Astrocyte (in vitro differentiated cells and primary cell): ENCODE results near the gene CCT8L2. TPM values are rescaled to one million over a fixed set of nuclear protein-coding genes. Genes with fewer than 3 reads are reported as not detected.
"Not testable (repeated sequence)": the region's sequence is repeated elsewhere in the genome, so short reads cannot be mapped to it uniquely, and the experiment has no call there.

Experiments
- DNase-seq: peaks from one replicate; pipeline ENCODE4 v3.0.0-alpha.2; 2010; ENCODE audit warnings: low read depth
- FAIRE-seq: peaks from 2 replicates; lab custom pipeline; 2011; peaks lifted over from hg19 to GRCh38; lab: Jason Lieb, UNC
- H2AFZ ChIP-seq: 2 replicates; pipeline ENCODE4 v1.6.0; 2012; ENCODE audit warnings: low read depth, low read length, inconsistent platforms
- H3K27ac ChIP-seq: 2 replicates; pipeline ENCODE4 v1.5.1; 2011; ENCODE audit warnings: low read depth, low read length, inconsistent platforms
- H3K27me3 ChIP-seq: 2 replicates; pipeline ENCODE4 v1.6.0; 2011; ENCODE audit warnings: low read length, inconsistent platforms; ENCODE audit not compliant: insufficient read depth
- H3K36me3 ChIP-seq: 2 replicates; pipeline ENCODE4 v1.5.1; 2011; ENCODE audit warnings: low read length, inconsistent platforms; ENCODE audit not compliant: insufficient read depth
- H3K4me1 ChIP-seq: 2 replicates; pipeline ENCODE4 v1.5.1; 2011; ENCODE audit warnings: low read length, inconsistent platforms; ENCODE audit not compliant: insufficient read depth
- H3K4me2 ChIP-seq: 2 replicates; pipeline ENCODE4 v1.6.0; 2012; ENCODE audit warnings: low read length, inconsistent platforms
- H3K4me3 ChIP-seq: 2 replicates; pipeline ENCODE4 v1.5.1; 2011; ENCODE audit warnings: low read depth, mild to moderate bottlenecking, low read length, inconsistent platforms; ENCODE audit not compliant: insufficient read depth
- H3K79me2 ChIP-seq: 2 replicates; pipeline ENCODE4 v1.6.0; 2012; ENCODE audit warnings: mild to moderate bottlenecking, low read length, inconsistent platforms; ENCODE audit not compliant: insufficient read depth
- H3K9ac ChIP-seq: 2 replicates; pipeline ENCODE4 v1.6.0; 2012; ENCODE audit warnings: mild to moderate bottlenecking, low read length, inconsistent platforms
- H3K9me3 ChIP-seq: 2 replicates; pipeline ENCODE4 v1.5.1; 2012; ENCODE audit warnings: low read depth, mild to moderate bottlenecking, low read length, inconsistent platforms; ENCODE audit not compliant: insufficient read depth
- H4K20me1 ChIP-seq: 2 replicates; pipeline ENCODE4 v1.6.0; 2012; ENCODE audit warnings: low read length, inconsistent platforms; ENCODE audit not compliant: insufficient read depth
- H3K27ac Mint-ChIP-seq: one replicate; pipeline ENCODE4 v1.8.0; 2021; ENCODE audit warnings: mild to moderate bottlenecking, mixed read lengths; ENCODE audit not compliant: unreplicated experiment
- H3K27me3 Mint-ChIP-seq: one replicate; pipeline ENCODE4 v1.8.0; 2021; ENCODE audit warnings: low read depth, mixed read lengths; ENCODE audit not compliant: unreplicated experiment
- H3K36me3 Mint-ChIP-seq: one replicate; pipeline ENCODE4 v1.8.0; 2021; ENCODE audit warnings: low read depth, mixed read lengths; ENCODE audit not compliant: unreplicated experiment
- H3K4me1 Mint-ChIP-seq: one replicate; pipeline ENCODE4 v1.8.0; 2021; ENCODE audit warnings: low read depth, mixed read lengths; ENCODE audit not compliant: unreplicated experiment
- H3K4me3 Mint-ChIP-seq: one replicate; pipeline ENCODE4 v1.8.0; 2021; ENCODE audit warnings: mild to moderate bottlenecking, moderate library complexity, mixed read lengths; ENCODE audit not compliant: unreplicated experiment
- H3K9me3 Mint-ChIP-seq: one replicate; pipeline ENCODE4 v1.8.0; 2021; ENCODE audit warnings: mild to moderate bottlenecking, mixed read lengths; ENCODE audit not compliant: unreplicated experiment
- EZH2 ChIP-seq: IDR thresholded peaks from 2 replicates; pipeline ENCODE4 v1.6.1; 2012; ENCODE audit warnings: mild to moderate bottlenecking, low read length, inconsistent platforms; ENCODE audit not compliant: insufficient read depth
- total RNA-seq: library from RNA; stranded (reverse); gene quantifications from 2 replicates; pipeline ENCODE4 v1.2.1, GENCODE V29; 2021
- TF ChIP-seq, protein P1 (sequence below): IDR thresholded peaks from 2 replicates; pipeline ENCODE4 v1.5.1; 2011; ENCODE audit warnings: low read depth, mild to moderate bottlenecking, inconsistent platforms, low read length, moderate library complexity; ENCODE audit not compliant: insufficient read depth

Gene CCT8L2
- total RNA-seq, 1 donor from 2014 or later = not detected

DNA sequence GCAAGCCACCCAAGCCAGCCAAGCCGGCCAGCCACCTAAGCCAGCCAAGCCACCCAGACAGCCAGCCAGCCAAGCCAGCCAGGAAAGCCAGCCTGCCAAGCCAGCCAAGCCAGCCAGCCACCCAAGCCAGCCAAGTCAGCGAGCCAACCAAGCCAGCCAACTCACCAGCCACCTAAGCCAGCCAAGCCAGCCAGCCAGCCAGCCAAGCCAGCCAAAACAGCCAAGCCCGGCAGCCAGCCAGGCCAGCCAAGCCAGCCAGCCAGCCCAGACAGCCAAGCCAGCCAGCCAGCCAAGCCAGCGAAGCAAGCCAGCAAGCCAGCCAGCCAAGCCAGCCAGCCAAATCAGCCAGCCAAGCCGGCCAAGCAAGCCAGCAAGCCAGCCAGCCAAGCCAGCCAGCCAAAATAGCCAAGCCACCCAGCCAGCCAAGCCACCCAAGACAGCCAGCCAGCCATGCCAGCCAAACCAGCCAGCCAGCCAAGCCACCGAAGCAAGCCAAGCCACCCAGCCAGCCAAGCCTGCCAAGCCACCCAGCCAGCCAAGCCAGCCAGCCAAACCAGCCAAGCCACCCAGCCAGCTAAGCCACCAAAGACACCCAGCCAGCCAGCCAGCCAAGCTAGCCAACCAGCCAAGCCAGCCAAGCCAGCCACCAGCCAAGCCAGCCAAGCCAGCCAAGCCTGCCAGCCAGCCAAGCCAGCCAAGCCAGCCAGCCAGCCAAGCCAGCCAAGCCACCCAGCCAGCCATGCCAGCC lies 27.6 kb downstream of the CCT8L2 start:
- H3K36me3 ChIP-seq, H3K4me1 ChIP-seq, H3K4me1 Mint-ChIP-seq, H3K9me3 ChIP-seq, H3K27ac Mint-ChIP-seq, H4K20me1 ChIP-seq, H3K27ac ChIP-seq, H3K36me3 Mint-ChIP-seq, H3K4me3 Mint-ChIP-seq, DNase-seq, H3K27me3 ChIP-seq, H3K9me3 Mint-ChIP-seq, H3K4me2 ChIP-seq, H2AFZ ChIP-seq, FAIRE-seq, H3K9ac ChIP-seq, H3K4me3 ChIP-seq, H3K27me3 Mint-ChIP-seq, H3K79me2 ChIP-seq: not testable (repeated sequence)

DNA sequence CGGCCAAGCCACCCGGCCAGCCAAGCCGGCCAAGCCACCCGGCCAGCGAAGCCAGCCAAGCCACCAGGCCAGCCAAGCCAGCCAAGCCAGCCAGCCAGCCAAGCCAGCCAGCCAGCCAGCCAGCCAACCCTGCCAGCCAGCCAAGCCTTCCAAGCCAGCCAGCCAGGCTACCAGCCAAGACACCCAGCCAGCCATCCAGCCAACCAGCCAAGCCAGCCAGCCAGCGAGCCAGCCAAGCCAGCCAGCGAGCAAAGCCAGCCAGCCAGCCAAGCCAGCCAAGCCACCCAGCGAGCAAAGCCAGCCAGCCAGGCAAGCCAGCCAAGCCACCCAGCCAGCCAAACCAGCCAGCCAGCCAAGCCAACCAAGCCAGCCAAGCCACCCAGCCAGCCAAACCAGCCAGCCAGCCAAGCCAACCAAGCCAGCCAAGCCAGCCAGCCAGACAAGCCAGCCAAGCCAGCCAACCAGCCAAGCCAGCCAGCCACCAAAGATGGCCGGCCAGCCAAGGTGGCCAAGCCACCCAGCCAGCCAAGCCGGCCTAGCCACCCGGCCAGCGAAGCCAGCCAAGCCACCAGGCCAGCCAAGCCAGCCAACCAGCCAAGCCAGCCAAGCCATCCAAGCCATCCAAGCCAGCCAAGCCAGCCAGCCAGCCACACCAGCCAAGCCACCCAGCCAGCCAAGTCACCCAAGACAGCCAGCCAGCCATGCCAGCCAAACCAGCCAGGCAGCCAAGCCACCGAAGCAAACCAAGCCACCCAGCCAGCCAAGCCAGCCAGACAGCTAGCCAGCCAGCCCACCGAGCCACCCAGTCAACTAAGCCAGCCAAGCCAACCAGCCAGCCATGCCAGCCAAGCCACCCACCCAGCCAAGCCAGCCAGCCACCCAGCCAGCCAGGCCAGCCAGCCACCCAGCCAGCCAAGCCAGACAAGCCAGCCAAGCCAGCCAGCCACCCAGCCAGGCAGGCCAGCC lies 28.8 kb downstream of the CCT8L2 start:
- no peak overlapping the region for H2AFZ ChIP-seq
- H3K9ac ChIP-seq = no peak overlapping the region
- Mint-ChIP-seq H3K4me3 (no peak overlapping the region), H3K4me1 (no peaks in the 10 kb centered on the region), H3K27ac (no peak overlapping the region), H3K36me3 (no peaks in the 10 kb centered on the region), H3K9me3 (no peaks in the 10 kb centered on the region), H3K27me3 (no peaks in the 10 kb centered on the region)
- no peak for FAIRE-seq
- no peaks in the 10 kb centered on the region for H4K20me1 ChIP-seq
- no peaks in the 10 kb centered on the region for H3K27me3 ChIP-seq
- DNase-seq = no peak
- H3K79me2 ChIP-seq = no peaks in the 10 kb centered on the region
- H3K4me2 ChIP-seq = no peak overlapping the region
- no peaks in the 10 kb centered on the region for H3K36me3 ChIP-seq
- H3K4me1 ChIP-seq = no peaks in the 10 kb centered on the region
- no peaks in the 10 kb centered on the region for H3K9me3 ChIP-seq
- TF ChIP-seq, protein P1, sequence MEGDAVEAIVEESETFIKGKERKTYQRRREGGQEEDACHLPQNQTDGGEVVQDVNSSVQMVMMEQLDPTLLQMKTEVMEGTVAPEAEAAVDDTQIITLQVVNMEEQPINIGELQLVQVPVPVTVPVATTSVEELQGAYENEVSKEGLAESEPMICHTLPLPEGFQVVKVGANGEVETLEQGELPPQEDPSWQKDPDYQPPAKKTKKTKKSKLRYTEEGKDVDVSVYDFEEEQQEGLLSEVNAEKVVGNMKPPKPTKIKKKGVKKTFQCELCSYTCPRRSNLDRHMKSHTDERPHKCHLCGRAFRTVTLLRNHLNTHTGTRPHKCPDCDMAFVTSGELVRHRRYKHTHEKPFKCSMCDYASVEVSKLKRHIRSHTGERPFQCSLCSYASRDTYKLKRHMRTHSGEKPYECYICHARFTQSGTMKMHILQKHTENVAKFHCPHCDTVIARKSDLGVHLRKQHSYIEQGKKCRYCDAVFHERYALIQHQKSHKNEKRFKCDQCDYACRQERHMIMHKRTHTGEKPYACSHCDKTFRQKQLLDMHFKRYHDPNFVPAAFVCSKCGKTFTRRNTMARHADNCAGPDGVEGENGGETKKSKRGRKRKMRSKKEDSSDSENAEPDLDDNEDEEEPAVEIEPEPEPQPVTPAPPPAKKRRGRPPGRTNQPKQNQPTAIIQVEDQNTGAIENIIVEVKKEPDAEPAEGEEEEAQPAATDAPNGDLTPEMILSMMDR = no peak
- no peak for TF ChIP-seq EZH2
- no peak overlapping the region for H3K27ac ChIP-seq
- H3K4me3 ChIP-seq = no peak overlapping the region

DNA sequence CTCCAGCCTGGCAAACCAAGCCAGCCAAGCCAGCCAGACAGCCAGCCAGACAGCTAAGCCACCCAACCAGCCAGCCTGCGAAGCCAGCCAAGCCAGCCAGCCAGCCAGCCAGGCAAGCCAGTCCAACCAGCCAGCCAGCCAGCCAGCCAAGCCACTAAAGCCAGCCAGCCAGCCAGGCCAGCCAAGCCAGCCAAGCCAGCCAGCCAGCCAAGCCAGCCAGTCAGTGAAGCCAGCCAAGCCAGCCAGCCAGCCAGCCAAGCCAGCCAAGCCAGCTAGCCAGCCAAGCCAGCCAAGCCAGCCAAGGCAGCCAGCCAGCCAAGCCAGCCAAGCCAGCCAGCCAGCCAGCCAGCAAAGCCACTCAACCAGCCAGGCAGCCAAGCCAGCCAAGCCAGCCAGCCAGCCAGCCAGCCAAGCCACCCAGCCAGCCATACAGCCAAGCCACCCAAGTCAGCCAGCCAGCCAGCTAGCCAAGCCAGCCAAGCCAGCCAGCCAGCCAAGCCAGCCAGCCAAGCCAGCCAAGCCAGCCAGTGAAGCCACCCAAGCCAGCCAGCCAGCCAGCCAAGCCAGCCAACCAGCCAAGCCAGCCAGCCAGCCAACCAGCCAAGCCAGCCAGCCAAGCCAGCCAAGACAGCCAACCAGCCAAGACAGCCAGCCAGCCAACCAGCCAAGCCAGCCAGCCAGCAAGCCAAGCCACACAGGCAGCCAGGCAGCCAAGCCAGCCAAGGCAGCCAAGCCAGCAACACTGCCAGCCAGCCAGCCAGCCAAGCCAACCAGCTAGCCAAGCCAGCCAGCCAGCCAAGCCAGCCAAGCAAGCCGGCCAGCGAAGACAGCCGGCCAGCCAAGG lies 29.7 kb downstream of the CCT8L2 start:
- Histone ChIP-seq H3K36me3 (no peaks in the 10 kb centered on the region), H4K20me1 (no peaks in the 10 kb centered on the region), H3K4me2 (no peak overlapping the region), H3K4me1 (no peaks in the 10 kb centered on the region), H3K9me3 (no peaks in the 10 kb centered on the region), H3K4me3 (no peak overlapping the region), H3K27me3 (no peaks in the 10 kb centered on the region), H3K9ac (no peak overlapping the region), H3K79me2 (no peaks in the 10 kb centered on the region), H3K27ac (no peak overlapping the region), H2AFZ (no peak overlapping the region)
- Mint-ChIP-seq H3K27ac (no peak overlapping the region), H3K4me3 (no peak overlapping the region), H3K36me3 (no peaks in the 10 kb centered on the region), H3K4me1 (no peaks in the 10 kb centered on the region), H3K9me3 (peaks cover under 1% of the 10 kb centered on the region), H3K27me3 (no peaks in the 10 kb centered on the region)
- no peak for DNase-seq
- FAIRE-seq = no peak
- TF ChIP-seq EZH2 = no peak
- TF ChIP-seq, protein P1 = no peak

DNA sequence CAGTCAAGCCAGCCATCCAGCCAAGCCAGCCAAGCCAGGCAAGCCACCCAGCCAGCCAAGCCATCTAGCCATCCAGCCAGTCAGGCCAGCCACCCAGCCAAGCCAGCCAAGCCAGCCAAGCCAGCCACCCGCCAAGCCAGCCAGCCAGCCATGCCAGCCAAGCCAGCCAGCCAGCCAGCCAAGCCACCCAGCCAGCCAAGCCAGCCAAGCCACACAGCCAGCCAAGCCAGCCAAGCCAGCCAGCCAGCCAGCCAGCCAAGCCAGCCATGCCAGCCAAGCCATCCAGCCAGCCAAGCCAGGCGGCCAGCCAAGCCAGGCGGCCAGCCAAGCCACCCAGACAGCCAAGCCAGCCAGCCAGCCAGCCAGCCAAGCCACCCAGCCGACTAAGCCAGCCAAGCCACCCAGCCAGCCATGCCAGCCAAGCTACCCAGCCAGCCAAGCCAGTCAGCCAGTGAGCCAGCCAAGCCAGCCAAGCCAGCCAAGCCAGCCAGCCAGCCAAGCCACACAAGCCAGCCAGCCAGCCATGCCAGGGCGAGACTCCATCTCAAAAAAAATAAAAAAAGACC lies 31.4 kb downstream of the CCT8L2 start:
- not testable (repeated sequence) for H3K27ac Mint-ChIP-seq, H2AFZ ChIP-seq, H3K9ac ChIP-seq, H3K79me2 ChIP-seq, FAIRE-seq, H4K20me1 ChIP-seq, H3K9me3 ChIP-seq, H3K4me1 Mint-ChIP-seq, H3K27me3 ChIP-seq, H3K4me2 ChIP-seq, H3K36me3 Mint-ChIP-seq, H3K27ac ChIP-seq, H3K4me3 Mint-ChIP-seq, H3K27me3 Mint-ChIP-seq, H3K9me3 Mint-ChIP-seq, H3K4me1 ChIP-seq, H3K36me3 ChIP-seq, H3K4me3 ChIP-seq, DNase-seq
